ENCODE measurements around the gene SAP25. TPM values are rescaled to one million over a fixed set of nuclear protein-coding genes. Genes with fewer than 3 reads are reported as not detected.
A peak's percentile ranks its signal among the peaks of the same experiment; 100 is the strongest.
"Not testable (repeated sequence)": the region's sequence is repeated elsewhere in the genome, so short reads cannot be mapped to it uniquely, and the experiment has no call there.

Gene SAP25
- total RNA-seq, 1 experiment from 2014 or later: 2.0 TPM

DNA sequence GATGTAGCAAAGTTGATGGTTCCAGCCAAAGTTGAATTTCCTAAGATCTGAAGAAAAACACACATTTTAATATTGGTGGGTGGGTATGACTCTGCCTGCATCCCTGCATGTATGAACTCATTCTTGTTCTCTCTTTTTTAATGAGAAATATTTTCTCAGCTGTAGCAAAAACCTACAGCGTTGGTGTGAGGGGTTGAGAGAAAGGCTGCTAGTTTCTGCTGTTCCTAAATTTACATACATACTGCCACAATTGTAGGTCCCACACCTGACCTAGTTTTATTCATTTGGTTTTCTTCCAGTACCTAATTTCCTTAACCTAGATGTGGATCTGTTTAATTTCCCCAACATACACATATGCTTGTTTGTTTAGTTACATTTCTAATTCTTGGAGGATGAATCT lies 30.1 kb downstream of the SAP25 start:
- POLR2A ChIA-PET: no interaction called here
- no TSS peak for BruUV-seq (replicated peaks)
- Histone ChIP-seq H3K36me3 (ENCODE audit: control insufficient read depth, insufficient read depth, low read length) (no peaks in the 10 kb centered on the region), H3K4me1 (peaks cover 67% of the 10 kb centered on the region), H3K27me3 (replicated peaks; ENCODE audit: control insufficient read depth, insufficient read depth, low read length) (no peaks in the 10 kb centered on the region), H3K4me3 (ENCODE audit: low read depth, low read length) (no peak overlapping the region), H3K9me3 (no peaks in the 10 kb centered on the region)
- Mint-ChIP-seq H3K4me3 (ENCODE audit: unreplicated experiment) (peak overlapping the region; percentile 52), H3K36me3 (ENCODE audit: insufficient read depth, unreplicated experiment) (peaks cover 31% of the 10 kb centered on the region), H3K27ac (ENCODE audit: unreplicated experiment) (peak overlapping the region; percentile 80), H3K9me3 (ENCODE audit: unreplicated experiment) (no peaks in the 10 kb centered on the region), H3K27me3 (ENCODE audit: insufficient read depth, unreplicated experiment) (no peaks in the 10 kb centered on the region), H3K4me1 (ENCODE audit: low read depth, unreplicated experiment) (peaks cover 59% of the 10 kb centered on the region)
- DNase-seq: no peak
- intact Hi-C loops (cut with micrococcal nuclease; ENCODE audit: unreplicated experiment): no loop called here
- CTCF ChIA-PET: no interaction called here
- TF ChIP-seq, protein P1, sequence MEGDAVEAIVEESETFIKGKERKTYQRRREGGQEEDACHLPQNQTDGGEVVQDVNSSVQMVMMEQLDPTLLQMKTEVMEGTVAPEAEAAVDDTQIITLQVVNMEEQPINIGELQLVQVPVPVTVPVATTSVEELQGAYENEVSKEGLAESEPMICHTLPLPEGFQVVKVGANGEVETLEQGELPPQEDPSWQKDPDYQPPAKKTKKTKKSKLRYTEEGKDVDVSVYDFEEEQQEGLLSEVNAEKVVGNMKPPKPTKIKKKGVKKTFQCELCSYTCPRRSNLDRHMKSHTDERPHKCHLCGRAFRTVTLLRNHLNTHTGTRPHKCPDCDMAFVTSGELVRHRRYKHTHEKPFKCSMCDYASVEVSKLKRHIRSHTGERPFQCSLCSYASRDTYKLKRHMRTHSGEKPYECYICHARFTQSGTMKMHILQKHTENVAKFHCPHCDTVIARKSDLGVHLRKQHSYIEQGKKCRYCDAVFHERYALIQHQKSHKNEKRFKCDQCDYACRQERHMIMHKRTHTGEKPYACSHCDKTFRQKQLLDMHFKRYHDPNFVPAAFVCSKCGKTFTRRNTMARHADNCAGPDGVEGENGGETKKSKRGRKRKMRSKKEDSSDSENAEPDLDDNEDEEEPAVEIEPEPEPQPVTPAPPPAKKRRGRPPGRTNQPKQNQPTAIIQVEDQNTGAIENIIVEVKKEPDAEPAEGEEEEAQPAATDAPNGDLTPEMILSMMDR (IDR thresholded peaks at IDR 0.05; ENCODE audit: insufficient read depth in 1 of 2, low read depth in 1 of 2, low read length in 1 of 2, severe bottlenecking in 1 of 2, unreplicated experiment in 1 of 2): no peak

DNA sequence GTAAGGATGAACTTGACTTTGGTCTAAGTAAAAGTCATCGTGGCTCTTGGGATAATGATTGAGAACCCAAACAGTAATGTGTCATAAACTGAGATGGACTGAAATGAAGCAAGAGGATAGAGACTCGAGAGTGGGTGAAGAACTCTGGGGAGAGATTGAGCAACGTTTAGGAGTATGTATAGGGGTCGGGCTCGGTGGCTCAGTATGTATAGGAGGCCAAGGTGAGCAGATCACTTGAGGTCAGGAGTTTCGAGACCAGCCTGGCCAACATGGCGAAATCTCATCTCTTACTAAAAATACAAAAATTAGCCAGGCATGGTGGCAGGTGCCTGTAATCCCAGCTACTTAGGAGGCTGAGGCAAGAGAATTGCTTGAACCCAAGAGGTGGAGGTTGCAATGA lies 32.4 kb downstream of the SAP25 start:
- intact Hi-C loops (cut with micrococcal nuclease; ENCODE audit: unreplicated experiment); H3K4me3 ChIP-seq (ENCODE audit: low read depth, low read length); POLR2A ChIA-PET; DNase-seq; H3K9me3 Mint-ChIP-seq (ENCODE audit: unreplicated experiment); CTCF ChIA-PET; H3K27me3 Mint-ChIP-seq (ENCODE audit: insufficient read depth, unreplicated experiment); H3K9me3 ChIP-seq; BruUV-seq (replicated peaks); H3K27ac Mint-ChIP-seq (ENCODE audit: unreplicated experiment); H3K27me3 ChIP-seq (replicated peaks; ENCODE audit: control insufficient read depth, insufficient read depth, low read length); H3K36me3 ChIP-seq (ENCODE audit: control insufficient read depth, insufficient read depth, low read length): not testable (repeated sequence)
- Mint-ChIP-seq H3K36me3 (ENCODE audit: insufficient read depth, unreplicated experiment) (peaks cover 26% of the 10 kb centered on the region), H3K4me3 (ENCODE audit: unreplicated experiment) (peak overlapping the region; percentile 1), H3K4me1 (ENCODE audit: low read depth, unreplicated experiment) (peaks cover 44% of the 10 kb centered on the region)
- peaks cover 53% of the 10 kb centered on the region for H3K4me1 ChIP-seq

DNA sequence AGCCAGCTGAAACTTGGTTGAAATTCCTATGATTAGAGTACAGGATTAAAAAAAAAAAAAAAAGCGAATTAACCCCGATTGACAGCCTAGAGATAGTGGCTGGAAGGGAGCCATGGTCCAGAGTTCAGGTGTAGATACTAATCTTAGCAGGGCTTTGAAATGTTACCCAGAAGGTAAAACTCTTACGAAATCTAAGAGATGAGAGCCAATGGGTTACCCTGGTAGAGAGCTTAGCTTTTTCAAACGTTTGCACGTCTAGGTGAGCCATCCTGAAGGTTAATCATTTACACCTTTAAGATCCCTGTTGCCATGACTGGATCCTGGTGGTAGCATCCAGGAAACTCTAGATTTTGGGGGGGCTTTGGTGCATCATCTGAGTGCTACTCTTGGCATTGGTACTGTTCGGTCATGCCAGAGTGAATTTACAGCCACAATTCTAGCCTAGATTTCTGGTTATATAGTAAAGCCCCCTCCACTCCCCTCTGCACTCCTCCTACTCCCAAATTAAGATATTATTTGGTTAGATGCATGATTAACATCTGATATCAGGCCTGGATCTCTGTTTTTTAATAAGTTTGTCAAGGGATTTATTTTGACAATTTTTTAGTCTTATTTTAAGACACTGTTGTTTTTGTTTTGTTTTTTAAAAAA lies 33.5 kb downstream of the SAP25 start:
- Histone ChIP-seq H3K9me3 (no peaks in the 10 kb centered on the region), H3K27me3 (replicated peaks; ENCODE audit: control insufficient read depth, insufficient read depth, low read length) (no peaks in the 10 kb centered on the region), H3K4me1 (peaks cover 42% of the 10 kb centered on the region), H3K36me3 (ENCODE audit: control insufficient read depth, insufficient read depth, low read length) (no peaks in the 10 kb centered on the region), H3K4me3 (ENCODE audit: low read depth, low read length) (peak overlapping the region; percentile 89)
- Mint-ChIP-seq H3K36me3 (ENCODE audit: insufficient read depth, unreplicated experiment) (peaks cover 31% of the 10 kb centered on the region), H3K27me3 (ENCODE audit: insufficient read depth, unreplicated experiment) (no peaks in the 10 kb centered on the region), H3K9me3 (ENCODE audit: unreplicated experiment) (no peaks in the 10 kb centered on the region), H3K4me1 (ENCODE audit: low read depth, unreplicated experiment) (peaks cover 36% of the 10 kb centered on the region), H3K4me3 (ENCODE audit: unreplicated experiment) (peak overlapping the region; percentile 87), H3K27ac (ENCODE audit: unreplicated experiment) (peak overlapping the region; percentile 72)
- BruUV-seq (replicated peaks): TSS peak; percentile 34
- ChIA-PET POLR2A (interaction anchor here (0.6 to 2.4 kb wide), 5 partner anchors 20 to 112 kb away, joined by 3 to 27 read pairs (median 7); partner anchors contain the start of genes FBXO24, LRCH4, MEPCE and ZCWPW1), CTCF (interaction anchor here (0.6 to 2.1 kb wide), 7 partner anchors 19 to 351 kb away, joined by 3 to 17 read pairs (median 3); no protein-coding TSS in a partner anchor)
- peak; percentile 53 to 71 for DNase-seq
- TF ChIP-seq, protein P1 (IDR thresholded peaks at IDR 0.05; ENCODE audit: insufficient read depth in 1 of 2, low read depth in 1 of 2, low read length in 1 of 2, severe bottlenecking in 1 of 2, unreplicated experiment in 1 of 2): no peak
- intact Hi-C loops (cut with micrococcal nuclease; ENCODE audit: unreplicated experiment): loop anchor here (1.0 kb wide), 1 partner anchor 64 kb away; no protein-coding TSS in a partner anchor

Measured in Caco-2 (cell line).